Gastroesophageal sphincter (tissue), 3 donors: Measurements from ENCODE around the gene KRTAP10-5.

Experiments used
- EP300 ChIP-seq: sonication (generic); formaldehyde crosslinking; IDR thresholded peaks from one replicate; pipeline ENCODE4 v1.6.1; 2017; ENCODE audit warnings: antibody characterized with exemption, mild to moderate bottlenecking
- POLR2A ChIP-seq, 2 donors: fragments of 450-650 bp; IDR thresholded peaks; one replicate each; pipeline ENCODE4 v1.6.1; 2017; ENCODE audit warnings: antibody characterized with exemption in 2 of 2, mild to moderate bottlenecking in 2 of 2, moderate library complexity in 1 of 2
- POLR2AphosphoS5 ChIP-seq: sonication (generic); formaldehyde crosslinking; IDR thresholded peaks from one replicate; pipeline ENCODE4 v1.6.1; 2017; ENCODE audit warnings: antibody characterized with exemption
- TF ChIP-seq, protein P1 (sequence below), 4 experiments: fragments of 200-600 bp in 2 of 4; fragments of 450-650 bp in 2 of 4; sonication (generic) in 1 of 4; IDR thresholded peaks; one replicate each; pipeline ENCODE4 v1.5.1; 2017 to 2019; ENCODE audit warnings: antibody characterized with exemption in 4 of 4, mild to moderate bottlenecking in 2 of 4, moderate library complexity in 2 of 4

- TF ChIP-seq, protein P1, sequence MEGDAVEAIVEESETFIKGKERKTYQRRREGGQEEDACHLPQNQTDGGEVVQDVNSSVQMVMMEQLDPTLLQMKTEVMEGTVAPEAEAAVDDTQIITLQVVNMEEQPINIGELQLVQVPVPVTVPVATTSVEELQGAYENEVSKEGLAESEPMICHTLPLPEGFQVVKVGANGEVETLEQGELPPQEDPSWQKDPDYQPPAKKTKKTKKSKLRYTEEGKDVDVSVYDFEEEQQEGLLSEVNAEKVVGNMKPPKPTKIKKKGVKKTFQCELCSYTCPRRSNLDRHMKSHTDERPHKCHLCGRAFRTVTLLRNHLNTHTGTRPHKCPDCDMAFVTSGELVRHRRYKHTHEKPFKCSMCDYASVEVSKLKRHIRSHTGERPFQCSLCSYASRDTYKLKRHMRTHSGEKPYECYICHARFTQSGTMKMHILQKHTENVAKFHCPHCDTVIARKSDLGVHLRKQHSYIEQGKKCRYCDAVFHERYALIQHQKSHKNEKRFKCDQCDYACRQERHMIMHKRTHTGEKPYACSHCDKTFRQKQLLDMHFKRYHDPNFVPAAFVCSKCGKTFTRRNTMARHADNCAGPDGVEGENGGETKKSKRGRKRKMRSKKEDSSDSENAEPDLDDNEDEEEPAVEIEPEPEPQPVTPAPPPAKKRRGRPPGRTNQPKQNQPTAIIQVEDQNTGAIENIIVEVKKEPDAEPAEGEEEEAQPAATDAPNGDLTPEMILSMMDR (IDR thresholded peaks at IDR 0.05), result no peak
- TF ChIP-seq POLR2A (IDR thresholded peaks at IDR 0.05), result no peak
- TF ChIP-seq POLR2AphosphoS5, result no peak
- TF ChIP-seq EP300, result no peak
Observed at GRCh38 chr21:44537930-44538911, 42.2 kb downstream of the KRTAP10-5 start.
